Upper lobe of left lung (tissue), 6 donors: ENCODE measurements around the gene GRB10. TPM values are rescaled to one million over a fixed set of nuclear protein-coding genes. Genes with fewer than 3 reads are reported as not detected.

Source experiments
- ATAC-seq, 2 donors: fragments of 200-7000 bp; cut with Tn5 transposase; one replicate each; pipeline ENCODE4 v1.9.1; 2022; ENCODE audit warnings: mild to moderate bottlenecking in 2 of 2, moderate library complexity in 2 of 2; ENCODE audit not compliant: low FRiP score in 2 of 2
- DNase-seq, 2 donors: peaks; one replicate each; pipeline ENCODE4 v3.0.0-alpha.2; 2019 to 2020
- H3K27ac ChIP-seq, 4 donors: fragments of 200-600 bp; sonication (generic); one replicate each; pipeline ENCODE4 v1.5.1; 2016 to 2019
- H3K27me3 ChIP-seq, 4 donors: fragments of 200-600 bp; sonication (generic); one replicate each; pipeline ENCODE4 v1.5.1; 2017 to 2019
- H3K36me3 ChIP-seq, 4 donors: fragments of 200-600 bp; sonication (generic); one replicate each; pipeline ENCODE4 v1.5.1; 2016 to 2019
- H3K4me1 ChIP-seq, 4 donors: fragments of 200-600 bp; sonication (generic); one replicate each; pipeline ENCODE4 v1.5.1; 2018 to 2019
- H3K4me3 ChIP-seq, 4 donors: fragments of 200-600 bp; sonication (generic); one replicate each; pipeline ENCODE4 v1.5.1; 2017 to 2019; ENCODE audit warnings: mild to moderate bottlenecking in 2 of 4, moderate library complexity in 1 of 4
- H3K9me3 ChIP-seq, 4 donors: fragments of 200-600 bp; sonication (generic); one replicate each; pipeline ENCODE4 v1.5.1; 2018 to 2019
- CTCF ChIP-seq, 6 experiments: fragments of 450-650 bp in 4 of 6; fragments of 200-600 bp in 2 of 6; sonication (generic) in 2 of 6; IDR thresholded peaks; one replicate each; pipeline ENCODE4 v1.5.1; 2016 to 2019; ENCODE audit warnings: antibody characterized with exemption in 6 of 6
- EP300 ChIP-seq, 4 donors: sonication (generic); formaldehyde crosslinking; IDR thresholded peaks; one replicate each; pipeline ENCODE4 v1.5.1; 2017; ENCODE audit warnings: antibody characterized with exemption in 4 of 4, control low read depth in 2 of 4
- POLR2A ChIP-seq, 4 donors: fragments of 450-650 bp; IDR thresholded peaks; one replicate each; pipeline ENCODE4 v1.5.1; 2016 to 2017; ENCODE audit warnings: antibody characterized with exemption in 4 of 4, mild to moderate bottlenecking in 2 of 4
- POLR2AphosphoS5 ChIP-seq, 2 donors: sonication (generic); formaldehyde crosslinking; IDR thresholded peaks; one replicate each; pipeline ENCODE4 v1.5.1; 2017; ENCODE audit warnings: antibody characterized with exemption in 2 of 2
- WGBS, 2 donors: methylation state at CpG; one replicate each; pipeline ENCODE4 v1.1.5; 2017 to 2018; 5-methylcytosine and 5-hydroxymethylcytosine counted together
- total RNA-seq, 6 donors: library from RNA; depleted of rRNA in 4 of 6; stranded (reverse); fragments of >200 nt in 4 of 6; gene quantifications; one replicate each; pipeline versions ENCODE4 v1.1.0 to v1.2.1, GENCODE V29; 2016 to 2021
- donor health status: DM: no; HTN: no; CAD: no; lungs with moderate emphysema.
- donor health status: DM: no; HTN: yes; CAD: no; lungs with severe emphysema.

GRB10 gene
- total RNA-seq, 6 donors from 2014 or later = 32.8 to 92.2 (median 46.5) TPM

GRCh38 chr7:50661345-50662040 is 121.2 kb downstream of the GRB10 start:
- Histone ChIP-seq H3K4me3 (no peak overlapping the region), H3K27me3 (no peaks in the 10 kb centered on the region), H3K9me3 (no peaks in the 10 kb centered on the region), H3K4me1 (peaks cover 70 to 85% (median 83%) of the 10 kb centered on the region in 4 donors), H3K27ac (peak overlapping the region in 3 of 4 donors; percentile 23 to 77 (median 51)), H3K36me3 (peaks cover 0 to 7% (median 0%) of the 10 kb centered on the region in 4 donors)
- DNase-seq (no peak), ATAC-seq (no peak)
- WGBS, 2 donors = 46 to 58% methylated on average over 6 to 9 of the region's 9 CpGs
- no peak for TF ChIP-seq POLR2AphosphoS5 (IDR thresholded peaks at IDR 0.05)
- no peak for TF ChIP-seq CTCF (IDR thresholded peaks at IDR 0.05)
- no peak for TF ChIP-seq POLR2A (IDR thresholded peaks at IDR 0.05)
- no peak for TF ChIP-seq EP300 (IDR thresholded peaks at IDR 0.05)

- DNase-seq = peak in 1 of 2 donors; percentile 14
- 78 to 89% methylated on average over 5 of the region's 5 CpGs for WGBS, 2 donors
- H3K27ac ChIP-seq = peak overlapping the region in 2 of 4 donors; percentile 6 to 77
- H3K4me1 ChIP-seq = peaks cover 70 to 86% (median 85%) of the 10 kb centered on the region in 4 donors
- H3K9me3 ChIP-seq = no peaks in the 10 kb centered on the region
- peaks cover 0 to 7% (median 0%) of the 10 kb centered on the region in 4 donors for H3K36me3 ChIP-seq
- no peak for ATAC-seq
- H3K4me3 ChIP-seq = no peak overlapping the region
- H3K27me3 ChIP-seq = no peaks in the 10 kb centered on the region
- no peak for TF ChIP-seq CTCF (IDR thresholded peaks at IDR 0.05)
- TF ChIP-seq POLR2A (IDR thresholded peaks at IDR 0.05) = no peak
- TF ChIP-seq POLR2AphosphoS5 (IDR thresholded peaks at IDR 0.05) = no peak
- no peak for TF ChIP-seq EP300 (IDR thresholded peaks at IDR 0.05)
Measured at GRCh38 chr7:50660830-50661175, 121.9 kb downstream of the GRB10 start.

- DNase-seq = peak; percentile 59 to 68
- H3K27ac ChIP-seq = peak overlapping the region in 2 of 4 donors; percentile 19 to 77
Measured at GRCh38 chr7:50660040-50660829, 122.5 kb downstream of the GRB10 start.

GRCh38 chr7:50659329-50659965 is 123.2 kb downstream of the GRB10 start:
- WGBS, 2 donors = 90 to 96% methylated on average over 16 to 17 of the region's 17 CpGs
- no peak for ATAC-seq

More at GRCh38 chr7:50660040-50660829, 122.5 kb downstream of the GRB10 start:
- TF ChIP-seq POLR2AphosphoS5 (IDR thresholded peaks at IDR 0.05) = peak in 1 of 2 donors; percentile 31
- TF ChIP-seq CTCF (IDR thresholded peaks at IDR 0.05) = no peak
- peaks cover 0 to 7% (median 0%) of the 10 kb centered on the region in 4 donors for H3K36me3 ChIP-seq
- peak in 1 of 2 donors; percentile 5 for ATAC-seq
- 61 to 84% methylated on average over 20 to 30 of the region's 30 CpGs for WGBS, 2 donors
- no peaks in the 10 kb centered on the region for H3K27me3 ChIP-seq
- H3K4me1 ChIP-seq = peaks cover 74 to 88% (median 85%) of the 10 kb centered on the region in 4 donors
- H3K4me3 ChIP-seq = peak overlapping the region in 2 of 4 donors; percentile 12 to 24
- no peaks in the 10 kb centered on the region for H3K9me3 ChIP-seq

More at GRCh38 chr7:50659329-50659965, 123.2 kb downstream of the GRB10 start:
- Histone ChIP-seq H3K4me1 (peaks cover 76 to 90% (median 86%) of the 10 kb centered on the region in 4 donors), H3K27ac (peak overlapping the region in 1 of 4 donors; percentile 77), H3K36me3 (peaks cover 0 to 7% (median 0%) of the 10 kb centered on the region in 4 donors), H3K4me3 (no peak overlapping the region), H3K27me3 (no peaks in the 10 kb centered on the region), H3K9me3 (no peaks in the 10 kb centered on the region)
- TF ChIP-seq CTCF (IDR thresholded peaks at IDR 0.05) = no peak
- TF ChIP-seq POLR2AphosphoS5 (IDR thresholded peaks at IDR 0.05) = no peak
- TF ChIP-seq EP300 (IDR thresholded peaks at IDR 0.05) = no peak
- no peak for TF ChIP-seq POLR2A (IDR thresholded peaks at IDR 0.05)
- DNase-seq = peak in 1 of 2 donors; percentile 13
